ENCODE measurements around the gene CAMK2B. TPM values are rescaled to one million over a fixed set of nuclear protein-coding genes. Genes with fewer than 3 reads are reported as not detected.

The CAMK2B gene
- total RNA-seq, 1 donor from 2014 or later = not detected

- no peak overlapping the region for H3K4me3 ChIP-seq (ENCODE audit: low read depth, low read length)
- H3K27me3 ChIP-seq (ENCODE audit: control insufficient read depth, insufficient read depth, low read length) = peaks cover 5% of the 10 kb centered on the region
- no peak for DNase-seq (ENCODE audit: low read depth)
- TF ChIP-seq CTCF (IDR thresholded peaks at IDR 0.05; ENCODE audit: insufficient read depth, low read length, severe bottlenecking) = no peak
- no peaks in the 10 kb centered on the region for H3K36me3 ChIP-seq (ENCODE audit: control insufficient read depth, insufficient read depth, low read length)
- FAIRE-seq = no peak
Observed at GRCh38 chr7:44289341-44290251, 35.8 kb downstream of the CAMK2B start.

- Histone ChIP-seq H3K27me3 (ENCODE audit: control insufficient read depth, insufficient read depth, low read length) (peaks cover 2% of the 10 kb centered on the region), H3K36me3 (ENCODE audit: control insufficient read depth, insufficient read depth, low read length) (no peaks in the 10 kb centered on the region), H3K4me3 (ENCODE audit: low read depth, low read length) (no peak overlapping the region)
- no peak for DNase-seq (ENCODE audit: low read depth)
- no peak for FAIRE-seq
- TF ChIP-seq CTCF (IDR thresholded peaks at IDR 0.05; ENCODE audit: insufficient read depth, low read length, severe bottlenecking) = no peak
Observed at GRCh38 chr7:44288811-44289340, 36.5 kb downstream of the CAMK2B start.

- Histone ChIP-seq H3K4me3 (ENCODE audit: low read depth, low read length) (no peak overlapping the region), H3K27me3 (ENCODE audit: control insufficient read depth, insufficient read depth, low read length) (peaks cover 2% of the 10 kb centered on the region), H3K36me3 (ENCODE audit: control insufficient read depth, insufficient read depth, low read length) (no peaks in the 10 kb centered on the region)
- FAIRE-seq (no peak), DNase-seq (ENCODE audit: low read depth) (no peak)
- TF ChIP-seq CTCF (IDR thresholded peaks at IDR 0.05; ENCODE audit: insufficient read depth, low read length, severe bottlenecking) = no peak
Observed at GRCh38 chr7:44288381-44288685, 37.1 kb downstream of the CAMK2B start.

GRCh38 chr7:44287488-44288380 is 37.7 kb downstream of the CAMK2B start:
- DNase-seq (ENCODE audit: low read depth) (no peak), FAIRE-seq (no peak)
- no peaks in the 10 kb centered on the region for H3K27me3 ChIP-seq (ENCODE audit: control insufficient read depth, insufficient read depth, low read length)

More at GRCh38 chr7:44287488-44288380, 37.7 kb downstream of the CAMK2B start:
- no peak overlapping the region for H3K4me3 ChIP-seq (ENCODE audit: low read depth, low read length)
- no peak for TF ChIP-seq CTCF (IDR thresholded peaks at IDR 0.05; ENCODE audit: insufficient read depth, low read length, severe bottlenecking)
- H3K36me3 ChIP-seq (ENCODE audit: control insufficient read depth, insufficient read depth, low read length) = no peaks in the 10 kb centered on the region
